GM12865 (cell line): Measurements from ENCODE around the gene SDSL.

Experiments used
- DNase-seq: peaks from one replicate; pipeline ENCODE4 v3.0.0; 2010; ENCODE audit warnings: low read depth
- H3K4me3 ChIP-seq: 2 replicates; pipeline ENCODE4 v1.5.1; 2011; ENCODE audit warnings: mild to moderate bottlenecking, low read depth, low read length, control low read depth
- CTCF ChIP-seq: IDR thresholded peaks from 2 replicates; pipeline ENCODE4 v1.5.1; 2011; ENCODE audit warnings: low read length, control low read depth, low read depth, inconsistent platforms; ENCODE audit not compliant: insufficient read depth; ENCODE audit errors: missing control alignments

The SDSL gene

DNA sequence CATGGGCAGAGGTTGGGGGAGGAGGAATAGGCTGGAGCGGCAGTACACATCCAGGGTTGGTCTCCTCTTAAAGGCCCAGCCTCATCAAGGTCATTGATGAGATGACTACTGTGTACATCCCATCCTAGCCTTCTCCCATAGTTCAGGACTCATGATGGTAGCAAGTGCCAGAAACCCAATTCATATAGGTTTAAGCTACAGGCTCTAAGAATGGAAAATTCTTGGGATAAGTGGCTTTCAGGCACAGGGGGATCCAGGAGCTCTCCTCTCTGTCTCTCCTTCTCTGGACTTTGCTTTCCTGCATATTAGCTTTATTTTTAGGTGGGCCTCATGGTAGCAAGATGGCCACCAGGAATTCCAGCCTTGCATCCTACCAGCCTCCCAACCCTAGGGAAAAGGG, 6.3 kb downstream of the SDSL start:
- TF ChIP-seq CTCF: no peak
- no peak for DNase-seq
- no peak overlapping the region for H3K4me3 ChIP-seq

DNA sequence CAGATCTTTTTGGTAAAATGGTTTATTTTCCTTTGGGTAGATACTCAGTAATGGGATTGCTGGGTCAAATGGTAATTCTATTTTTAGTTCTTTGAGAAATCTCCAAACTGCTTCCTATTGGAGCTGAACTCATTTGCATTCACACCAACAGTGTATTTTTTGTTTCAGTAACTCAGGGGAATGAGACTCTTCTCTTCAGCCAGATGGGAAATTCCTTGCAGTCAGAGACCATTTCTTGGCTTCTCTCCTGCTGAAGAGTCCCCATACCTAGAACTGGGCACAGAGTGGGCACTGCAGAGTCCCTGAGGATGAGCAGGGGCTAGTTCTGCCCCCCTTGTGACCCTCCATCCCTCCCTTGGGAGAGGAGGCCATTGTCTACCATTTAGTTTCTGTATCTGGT, 10.8 kb downstream of the SDSL start:
- TF ChIP-seq CTCF: no peak
- no peak for DNase-seq
- no peak overlapping the region for H3K4me3 ChIP-seq

DNA sequence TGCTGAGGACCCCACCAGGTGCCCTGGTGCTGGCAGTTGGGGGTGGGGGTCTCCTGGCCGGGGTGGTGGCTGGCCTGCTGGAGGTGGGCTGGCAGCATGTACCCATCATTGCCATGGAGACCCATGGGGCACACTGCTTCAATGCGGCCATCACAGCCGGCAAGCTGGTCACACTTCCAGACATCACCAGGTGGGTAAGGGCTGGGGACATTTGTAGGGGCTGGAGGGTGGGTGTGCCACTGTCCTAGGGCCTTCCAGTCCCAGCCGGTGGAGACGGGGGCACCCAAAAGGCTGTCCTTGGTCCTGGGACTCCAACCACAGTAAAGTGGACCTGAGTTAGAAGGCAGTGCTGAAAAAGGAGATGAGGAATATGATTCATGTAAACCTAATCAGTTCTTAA, 13.2 kb downstream of the SDSL start:
- DNase-seq: no peak
- no peak overlapping the region for H3K4me3 ChIP-seq
- no peak for TF ChIP-seq CTCF

DNA sequence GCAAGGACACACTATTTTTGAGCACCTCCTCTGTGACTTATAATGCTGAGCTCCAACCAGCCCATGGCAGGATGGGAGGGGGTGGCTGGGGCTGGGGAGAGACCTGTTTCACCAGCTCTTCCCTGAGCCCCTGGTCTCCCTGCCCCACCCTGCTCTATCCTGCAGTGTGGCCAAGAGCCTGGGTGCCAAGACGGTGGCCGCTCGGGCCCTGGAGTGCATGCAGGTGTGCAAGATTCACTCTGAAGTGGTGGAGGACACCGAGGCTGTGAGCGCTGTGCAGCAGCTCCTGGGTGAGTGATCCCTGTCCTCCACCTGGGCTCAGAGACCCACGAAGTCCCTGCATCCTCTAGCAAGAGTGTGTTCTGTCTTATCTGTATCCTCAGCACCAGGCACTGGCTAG, 14.4 kb downstream of the SDSL start:
- TF ChIP-seq CTCF: no peak
- no peak for DNase-seq
- H3K4me3 ChIP-seq: no peak overlapping the region

DNA sequence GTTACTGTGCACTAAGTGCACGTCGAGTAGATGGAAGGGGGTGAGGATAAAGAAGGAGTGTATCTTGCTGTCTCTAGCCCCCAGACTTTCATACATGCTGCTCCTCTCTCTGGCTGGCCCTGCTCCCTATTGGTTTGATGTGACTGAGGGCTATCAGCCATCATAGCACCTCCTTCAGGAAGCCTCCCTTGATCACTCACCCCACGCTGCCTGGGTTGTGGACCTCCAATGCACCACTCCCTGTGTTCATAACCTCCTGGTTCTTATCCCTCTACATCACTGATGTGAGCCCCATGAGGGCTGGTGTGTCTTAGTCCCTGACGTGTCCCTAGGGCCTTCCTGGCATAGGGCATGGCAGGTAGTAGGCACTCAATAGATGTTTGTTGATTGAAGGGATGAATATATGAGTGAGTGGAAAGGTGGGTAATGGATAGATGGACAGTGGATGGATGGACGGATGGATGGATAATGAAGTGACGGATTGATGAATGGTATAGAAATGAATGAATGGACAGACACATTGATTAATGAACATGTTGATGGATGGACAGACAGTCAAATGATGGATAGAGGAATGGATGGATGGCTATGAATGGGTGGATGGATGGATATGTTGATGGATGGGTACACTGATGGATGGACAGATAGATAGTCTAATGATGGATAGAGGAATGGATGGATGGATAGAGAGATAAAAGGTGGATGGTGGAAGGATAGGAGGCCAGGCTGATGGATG, 15.0 kb downstream of the SDSL start:
- DNase-seq: no peak
- H3K4me3 ChIP-seq: no peak overlapping the region
- no peak for TF ChIP-seq CTCF

- no peak for TF ChIP-seq CTCF
- DNase-seq: no peak
- H3K4me3 ChIP-seq: no peak overlapping the region
Measured at GRCh38 chr12:113437729-113438100, 15.5 kb downstream of the SDSL start.
